ENCODE results near the gene NUMBL. TPM values are rescaled to one million over a fixed set of nuclear protein-coding genes. Genes with fewer than 3 reads are reported as not detected.

Gene NUMBL
- total RNA-seq, 1 experiment from 2014 or later, result 16.4 TPM

GRCh38 chr19:40691421-40692211, 1.2 kb upstream of the NUMBL start:
- DNase-seq (ENCODE audit: low read depth), result no peak

- DNase-seq (ENCODE audit: low read depth), result peak; percentile 72
These were observed 406 bp upstream of the NUMBL start for GRCh38 chr19:40690693-40691420.

GRCh38 chr19:40689339-40690049, 957 bp downstream of the NUMBL start:
- no peak for DNase-seq (ENCODE audit: low read depth)

GRCh38 chr19:40688987-40689338, 1.5 kb downstream of the NUMBL start:
- DNase-seq (ENCODE audit: low read depth), result no peak

GRCh38 chr19:40688309-40688708, 2.1 kb downstream of the NUMBL start:
- DNase-seq (ENCODE audit: low read depth), result no peak

GRCh38 chr19:40687525-40688016, 2.9 kb downstream of the NUMBL start:
- DNase-seq (ENCODE audit: low read depth), result no peak

GRCh38 chr19:40686882-40687524, 3.4 kb downstream of the NUMBL start:
- DNase-seq (ENCODE audit: low read depth), result no peak

GRCh38 chr19:40685563-40685962, 4.9 kb downstream of the NUMBL start:
- DNase-seq (ENCODE audit: low read depth), result no peak

- no peak for DNase-seq (ENCODE audit: low read depth)
These were observed 5.4 kb downstream of the NUMBL start for GRCh38 chr19:40685016-40685526.

- no peak for DNase-seq (ENCODE audit: low read depth)
These were observed 6.2 kb downstream of the NUMBL start for GRCh38 chr19:40684280-40684679.

- DNase-seq (ENCODE audit: low read depth), result no peak
These were observed 7.0 kb downstream of the NUMBL start for GRCh38 chr19:40683437-40683836.

- no peak for DNase-seq (ENCODE audit: low read depth)
These were observed 8.0 kb downstream of the NUMBL start for GRCh38 chr19:40682431-40682964.

- no peak for DNase-seq (ENCODE audit: low read depth)
These were observed 9.4 kb downstream of the NUMBL start for GRCh38 chr19:40681039-40681438.

- no peak for DNase-seq (ENCODE audit: low read depth)
These were observed 13.3 kb downstream of the NUMBL start for GRCh38 chr19:40677156-40677555.

GRCh38 chr19:40674291-40674690, 16.2 kb downstream of the NUMBL start:
- no peak for DNase-seq (ENCODE audit: low read depth)

- DNase-seq (ENCODE audit: low read depth), result no peak
These were observed 17.1 kb downstream of the NUMBL start for GRCh38 chr19:40673397-40673796.

- DNase-seq (ENCODE audit: low read depth), result no peak
These were observed 17.7 kb downstream of the NUMBL start for GRCh38 chr19:40672573-40673299.

- no peak for DNase-seq (ENCODE audit: low read depth)
These were observed 18.4 kb downstream of the NUMBL start for GRCh38 chr19:40672038-40672437.

- no peak for DNase-seq (ENCODE audit: low read depth)
These were observed 19.0 kb downstream of the NUMBL start for GRCh38 chr19:40671404-40671803.

GRCh38 chr19:40668991-40669614, 21.3 kb downstream of the NUMBL start:
- no peak for DNase-seq (ENCODE audit: low read depth)

Measured in HT1080 (cell line).